MV-4-11 (cell line): ENCODE measurements around the gene TMUB1.

Experiments used
- DNase-seq: peaks from one replicate; lab custom pipeline; 2025; lab: John Stamatoyannopoulos, UW

The TMUB1 gene

GRCh38 chr7:151069841-151070573, 13.3 kb downstream of the TMUB1 start:
- no peak for DNase-seq

- DNase-seq, result no peak
Observed at GRCh38 chr7:151068069-151068773, 15.1 kb downstream of the TMUB1 start.

GRCh38 chr7:151066273-151066974, 16.9 kb downstream of the TMUB1 start:
- no peak for DNase-seq

- DNase-seq, result no peak
Observed at GRCh38 chr7:151065516-151065915, 17.8 kb downstream of the TMUB1 start.

GRCh38 chr7:151064993-151065392, 18.3 kb downstream of the TMUB1 start:
- DNase-seq, result no peak

GRCh38 chr7:151064454-151064853, 18.8 kb downstream of the TMUB1 start:
- DNase-seq, result no peak

GRCh38 chr7:151063212-151063561, 20.1 kb downstream of the TMUB1 start:
- DNase-seq, result no peak

- DNase-seq, result no peak
Observed at GRCh38 chr7:151062399-151063211, 20.7 kb downstream of the TMUB1 start.

GRCh38 chr7:151062111-151062398, 21.2 kb downstream of the TMUB1 start:
- DNase-seq, result no peak

- no peak for DNase-seq
Observed at GRCh38 chr7:151061213-151062110, 21.8 kb downstream of the TMUB1 start.

GRCh38 chr7:151060416-151061212, 22.7 kb downstream of the TMUB1 start:
- DNase-seq, result no peak

GRCh38 chr7:151060113-151060415, 23.2 kb downstream of the TMUB1 start:
- DNase-seq, result no peak

GRCh38 chr7:151059367-151060112, 23.8 kb downstream of the TMUB1 start, which contains the start of gene SLC4A2:
Gene SLC4A2, plus strand, starts transcription at chr7:151059589. Its CDS starts 2,399 bp downstream, at chr7:151061988.
- DNase-seq, result peak; percentile 59

GRCh38 chr7:151058781-151059366, 24.4 kb downstream of the TMUB1 start:
- DNase-seq, result peak; percentile 24

- DNase-seq, result peak; percentile 98
Observed at GRCh38 chr7:151057989-151058780, 25.1 kb downstream of the TMUB1 start.

- DNase-seq, result no peak
Observed at GRCh38 chr7:151057506-151057988, 25.7 kb downstream of the TMUB1 start, which contains the start of gene CDK5. Gene CDK5, minus strand, starts transcription at chr7:151057897. Its CDS starts 49 bp downstream, at chr7:151057848.

GRCh38 chr7:151056666-151057505, 26.4 kb downstream of the TMUB1 start:
- no peak for DNase-seq
